Stomach smooth muscle (tissue), 2 donors: ENCODE results near the gene POLR2F.
A peak's percentile ranks its signal among the peaks of the same experiment; 100 is the strongest.
"Not testable (repeated sequence)": the region's sequence is repeated elsewhere in the genome, so short reads cannot be mapped to it uniquely, and the experiment has no call there.

Experiments used
- H3K27ac ChIP-seq: one replicate; pipeline ENCODE4 v1.7.0; 2013; ENCODE audit warnings: mild to moderate bottlenecking, low read length, inconsistent platforms
- H3K27me3 ChIP-seq, 2 donors: one replicate each; pipeline ENCODE4 v1.7.0; 2013; ENCODE audit warnings: low read length in 2 of 2; ENCODE audit not compliant: insufficient read depth in 2 of 2, control insufficient read depth in 1 of 2
- H3K36me3 ChIP-seq, 2 donors: one replicate each; pipeline ENCODE4 v1.7.0; 2013; ENCODE audit warnings: low read length in 2 of 2; ENCODE audit not compliant: control insufficient read depth in 2 of 2, insufficient read depth in 2 of 2
- H3K4me1 ChIP-seq: one replicate; pipeline ENCODE4 v1.7.0; 2013; ENCODE audit warnings: low read length; ENCODE audit not compliant: control insufficient read depth, insufficient read depth
- H3K4me3 ChIP-seq, 2 donors: one replicate each; pipeline ENCODE4 v1.7.0; 2013; ENCODE audit warnings: low read length in 2 of 2
- H3K9ac ChIP-seq, 2 donors: one replicate each; pipeline ENCODE4 v1.7.0; 2013; ENCODE audit warnings: low read length in 2 of 2, mild to moderate bottlenecking in 1 of 2
- H3K9me3 ChIP-seq, 2 donors: one replicate each; pipeline ENCODE4 v1.7.0; 2013; ENCODE audit warnings: low read length in 2 of 2; ENCODE audit not compliant: control insufficient read depth in 2 of 2
- donor health status: healthy.
- donor health status: Pancreatic carcinoma.

The POLR2F gene

GRCh38 chr22:37971475-37972434, 18.3 kb downstream of the POLR2F start:
- Histone ChIP-seq H3K9ac (no peak overlapping the region), H3K27me3 (no peaks in the 10 kb centered on the region), H3K9me3 (no peaks in the 10 kb centered on the region), H3K27ac (no peak overlapping the region), H3K36me3 (peaks cover 14 to 28% of the 10 kb centered on the region in 2 donors), H3K4me1 (peaks cover 2% of the 10 kb centered on the region), H3K4me3 (no peak overlapping the region)

GRCh38 chr22:37972527-37972926, 19.0 kb downstream of the POLR2F start:
- H3K9ac ChIP-seq: no peak overlapping the region
- H3K27ac ChIP-seq: no peak overlapping the region

GRCh38 chr22:37973271-37974170, 20.0 kb downstream of the POLR2F start:
- H3K4me1 ChIP-seq: peaks cover 2% of the 10 kb centered on the region
- H3K4me3 ChIP-seq: no peak overlapping the region
- H3K27me3 ChIP-seq: no peaks in the 10 kb centered on the region
- no peaks in the 10 kb centered on the region for H3K9me3 ChIP-seq
- H3K27ac ChIP-seq: no peak overlapping the region
- H3K36me3 ChIP-seq: peaks cover 3 to 11% of the 10 kb centered on the region in 2 donors
- no peak overlapping the region for H3K9ac ChIP-seq

More at GRCh38 chr22:37972527-37972926, 19.0 kb downstream of the POLR2F start:
- Histone ChIP-seq H3K27me3 (no peaks in the 10 kb centered on the region), H3K36me3 (peaks cover 7 to 21% of the 10 kb centered on the region in 2 donors), H3K4me1 (peaks cover 2% of the 10 kb centered on the region), H3K4me3 (no peak overlapping the region), H3K9me3 (no peaks in the 10 kb centered on the region)

GRCh38 chr22:37975153-37975552, 21.7 kb downstream of the POLR2F start:
- no peak overlapping the region for H3K4me3 ChIP-seq
- peaks cover 2% of the 10 kb centered on the region for H3K4me1 ChIP-seq
- no peaks in the 10 kb centered on the region for H3K9me3 ChIP-seq
- H3K36me3 ChIP-seq: peaks cover 0 to 8% of the 10 kb centered on the region in 2 donors
- no peaks in the 10 kb centered on the region for H3K27me3 ChIP-seq
- H3K27ac ChIP-seq: no peak overlapping the region
- no peak overlapping the region for H3K9ac ChIP-seq

GRCh38 chr22:37976022-37976421, 22.5 kb downstream of the POLR2F start:
- H3K36me3 ChIP-seq, H3K9me3 ChIP-seq, H3K9ac ChIP-seq, H3K27ac ChIP-seq, H3K4me1 ChIP-seq, H3K27me3 ChIP-seq, H3K4me3 ChIP-seq: not testable (repeated sequence)

- H3K9me3 ChIP-seq: no peaks in the 10 kb centered on the region
- no peak overlapping the region for H3K27ac ChIP-seq
- no peak overlapping the region for H3K4me3 ChIP-seq
- H3K36me3 ChIP-seq: peaks cover 0 to 8% of the 10 kb centered on the region in 2 donors
- no peak overlapping the region for H3K9ac ChIP-seq
- H3K4me1 ChIP-seq: peaks cover 2% of the 10 kb centered on the region
- no peaks in the 10 kb centered on the region for H3K27me3 ChIP-seq
Observed at GRCh38 chr22:37976547-37976946, 23.0 kb downstream of the POLR2F start.

- Histone ChIP-seq H3K9ac (no peak overlapping the region), H3K36me3 (peaks cover 0 to 8% of the 10 kb centered on the region in 2 donors), H3K27me3 (no peaks in the 10 kb centered on the region), H3K27ac (no peak overlapping the region), H3K9me3 (no peaks in the 10 kb centered on the region), H3K4me1 (peaks cover 2% of the 10 kb centered on the region), H3K4me3 (no peak overlapping the region)
Observed at GRCh38 chr22:37979782-37980181, 26.3 kb downstream of the POLR2F start.

GRCh38 chr22:37981282-37982011, 27.9 kb downstream of the POLR2F start:
- H3K27ac ChIP-seq: no peak overlapping the region
- peak overlapping the region in 1 of 2 donors; percentile 35 for H3K4me3 ChIP-seq
- H3K9ac ChIP-seq: no peak overlapping the region

GRCh38 chr22:37982151-37982785, 28.8 kb downstream of the POLR2F start:
- Histone ChIP-seq H3K9ac (no peak overlapping the region), H3K27me3 (no peaks in the 10 kb centered on the region), H3K36me3 (no peaks in the 10 kb centered on the region), H3K4me3 (peak overlapping the region; percentile 35 to 42), H3K4me1 (no peaks in the 10 kb centered on the region), H3K9me3 (no peaks in the 10 kb centered on the region), H3K27ac (no peak overlapping the region)

More at GRCh38 chr22:37981282-37982011, 27.9 kb downstream of the POLR2F start:
- Histone ChIP-seq H3K4me1 (no peaks in the 10 kb centered on the region), H3K36me3 (no peaks in the 10 kb centered on the region), H3K27me3 (no peaks in the 10 kb centered on the region), H3K9me3 (no peaks in the 10 kb centered on the region)
